Measurements from ENCODE around the gene CAV2.

The CAV2 gene

GRCh38 chr7:116539879-116540278, 40.3 kb downstream of the CAV2 start:
- Mint-ChIP-seq H3K4me1 (ENCODE audit: low read depth) (no peaks in the 10 kb centered on the region), H3K27me3 (ENCODE audit: low read depth) (peaks cover 9% of the 10 kb centered on the region), H3K4me3 (no peak overlapping the region), H3K9me3 (no peaks in the 10 kb centered on the region), H3K27ac (no peak overlapping the region), H3K36me3 (ENCODE audit: low read depth) (no peaks in the 10 kb centered on the region)
- no peak for DNase-seq (ENCODE audit: low spot score)

GRCh38 chr7:116540743-116541142, 41.2 kb downstream of the CAV2 start:
- no peaks in the 10 kb centered on the region for H3K9me3 Mint-ChIP-seq
- DNase-seq (ENCODE audit: low spot score) = no peak
- H3K4me3 Mint-ChIP-seq = no peak overlapping the region
- peaks cover 11% of the 10 kb centered on the region for H3K27me3 Mint-ChIP-seq (ENCODE audit: low read depth)
- no peak overlapping the region for H3K27ac Mint-ChIP-seq
- H3K36me3 Mint-ChIP-seq (ENCODE audit: low read depth) = no peaks in the 10 kb centered on the region
- H3K4me1 Mint-ChIP-seq (ENCODE audit: low read depth) = no peaks in the 10 kb centered on the region

GRCh38 chr7:116541951-116542350, 42.4 kb downstream of the CAV2 start:
- Mint-ChIP-seq H3K9me3 (no peaks in the 10 kb centered on the region), H3K27me3 (ENCODE audit: low read depth) (peaks cover 11% of the 10 kb centered on the region), H3K36me3 (ENCODE audit: low read depth) (no peaks in the 10 kb centered on the region), H3K27ac (no peak overlapping the region), H3K4me3 (no peak overlapping the region), H3K4me1 (ENCODE audit: low read depth) (no peaks in the 10 kb centered on the region)
- no peak for DNase-seq (ENCODE audit: low spot score)

DNA sequence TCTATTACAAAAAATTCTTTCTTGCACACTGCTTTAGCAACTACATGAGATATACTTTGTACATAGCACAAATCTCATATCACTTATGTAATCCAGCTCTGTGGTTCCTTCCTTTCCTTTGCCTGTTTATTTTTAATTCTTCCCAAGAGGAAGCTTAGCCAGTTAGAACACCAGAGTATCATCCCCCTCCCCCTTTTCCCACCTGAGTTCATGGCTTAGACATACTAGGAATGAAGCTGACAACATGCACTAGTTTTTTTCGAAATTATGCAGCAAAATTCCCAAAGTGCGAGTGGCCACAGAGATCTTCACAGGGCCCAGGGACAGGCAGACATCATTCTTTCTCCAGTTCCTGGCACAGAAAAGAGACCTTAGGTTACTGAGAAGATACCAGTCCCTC, 43.1 kb downstream of the CAV2 start:
- Mint-ChIP-seq H3K4me1 (ENCODE audit: low read depth) (no peaks in the 10 kb centered on the region), H3K9me3 (no peaks in the 10 kb centered on the region), H3K36me3 (ENCODE audit: low read depth) (no peaks in the 10 kb centered on the region), H3K4me3 (no peak overlapping the region), H3K27me3 (ENCODE audit: low read depth) (peaks cover 14% of the 10 kb centered on the region), H3K27ac (no peak overlapping the region)
- no peak for DNase-seq (ENCODE audit: low spot score)

GRCh38 chr7:116543664-116544063, 44.1 kb downstream of the CAV2 start:
- Mint-ChIP-seq H3K27ac (no peak overlapping the region), H3K4me3 (no peak overlapping the region), H3K27me3 (ENCODE audit: low read depth) (peaks cover 13% of the 10 kb centered on the region), H3K36me3 (ENCODE audit: low read depth) (no peaks in the 10 kb centered on the region), H3K9me3 (no peaks in the 10 kb centered on the region), H3K4me1 (ENCODE audit: low read depth) (no peaks in the 10 kb centered on the region)
- no peak for DNase-seq (ENCODE audit: low spot score)

DNA sequence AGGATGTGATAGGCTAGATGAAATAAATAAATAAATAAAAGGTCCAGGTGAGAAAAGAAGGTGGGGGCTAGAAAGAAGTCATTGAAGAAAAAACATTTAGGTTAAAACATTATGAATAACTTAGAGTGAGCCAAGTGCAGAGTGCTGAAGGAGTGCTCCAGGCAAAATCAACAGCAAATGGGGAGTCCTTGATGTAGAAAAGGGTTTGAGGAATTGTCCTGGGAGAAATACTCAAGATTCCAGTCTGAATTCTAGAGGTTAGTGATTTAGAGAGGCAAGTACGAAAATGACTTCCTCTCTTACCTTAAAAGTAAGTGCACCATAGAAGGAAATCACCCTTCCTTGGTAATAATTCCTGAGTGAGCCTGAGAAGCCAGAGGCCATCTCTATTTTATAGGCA, 44.9 kb downstream of the CAV2 start:
- peaks cover 11% of the 10 kb centered on the region for H3K27me3 Mint-ChIP-seq (ENCODE audit: low read depth)
- no peaks in the 10 kb centered on the region for H3K9me3 Mint-ChIP-seq
- no peak overlapping the region for H3K4me3 Mint-ChIP-seq

GRCh38 chr7:116545411-116545993, 46.0 kb downstream of the CAV2 start:
- Mint-ChIP-seq H3K27ac (no peak overlapping the region), H3K4me1 (ENCODE audit: low read depth) (no peaks in the 10 kb centered on the region), H3K27me3 (ENCODE audit: low read depth) (peaks cover 11% of the 10 kb centered on the region), H3K9me3 (no peaks in the 10 kb centered on the region), H3K36me3 (ENCODE audit: low read depth) (no peaks in the 10 kb centered on the region), H3K4me3 (no peak overlapping the region)
- no peak for DNase-seq (ENCODE audit: low spot score)

More for the DNA sequence above, 44.9 kb downstream of the CAV2 start:
- H3K4me1 Mint-ChIP-seq (ENCODE audit: low read depth) = no peaks in the 10 kb centered on the region
- H3K36me3 Mint-ChIP-seq (ENCODE audit: low read depth) = no peaks in the 10 kb centered on the region
- DNase-seq (ENCODE audit: low spot score) = no peak
- H3K27ac Mint-ChIP-seq = no peak overlapping the region

DNA sequence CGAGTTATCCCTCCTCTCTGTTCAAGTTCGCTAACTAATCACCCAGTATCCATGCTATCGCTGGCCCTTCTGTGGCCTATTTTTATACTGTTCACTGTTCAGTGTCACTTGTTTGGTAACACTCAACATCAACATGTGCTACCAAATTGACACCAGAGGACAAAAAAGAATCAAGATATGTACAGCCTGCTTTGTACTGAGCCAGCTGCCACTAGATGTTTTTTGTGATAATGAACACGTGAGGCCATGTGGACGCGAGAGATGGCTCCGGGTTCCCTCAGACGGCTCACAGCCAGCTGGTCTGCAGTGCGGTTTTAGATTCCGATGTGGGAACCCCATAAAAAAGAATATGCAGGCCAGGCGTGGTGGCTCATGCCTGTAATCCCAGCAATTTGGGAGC, 46.5 kb downstream of the CAV2 start:
- Mint-ChIP-seq H3K4me1 (ENCODE audit: low read depth) (no peaks in the 10 kb centered on the region), H3K4me3 (no peak overlapping the region), H3K27me3 (ENCODE audit: low read depth) (peaks cover 10% of the 10 kb centered on the region)

DNA sequence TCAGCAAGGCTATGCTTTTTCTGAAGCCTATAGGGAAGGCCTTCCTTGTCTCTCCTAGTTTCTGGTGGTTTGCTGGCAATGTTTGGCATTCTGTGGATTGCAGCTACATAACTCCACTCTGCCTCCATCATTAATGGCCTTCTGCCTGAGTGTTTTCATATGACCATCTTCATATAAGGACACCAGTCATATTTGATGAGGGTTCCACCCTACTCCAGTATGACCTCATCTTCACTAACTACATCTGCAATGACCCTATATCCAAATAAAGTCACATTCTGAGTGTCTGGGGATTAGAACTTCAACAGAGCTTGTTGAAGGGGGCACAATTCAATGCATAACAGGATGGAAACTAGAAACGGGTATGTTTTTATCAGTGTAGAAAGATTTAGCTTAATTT, 47.4 kb downstream of the CAV2 start:
- no peak for DNase-seq (ENCODE audit: low spot score)

More for the DNA sequence above, 46.5 kb downstream of the CAV2 start:
- no peaks in the 10 kb centered on the region for H3K9me3 Mint-ChIP-seq
- no peak overlapping the region for H3K27ac Mint-ChIP-seq
- DNase-seq (ENCODE audit: low spot score) = no peak
- H3K36me3 Mint-ChIP-seq (ENCODE audit: low read depth) = no peaks in the 10 kb centered on the region

GRCh38 chr7:116547347-116547746, 47.8 kb downstream of the CAV2 start:
- no peak for DNase-seq (ENCODE audit: low spot score)
- no peaks in the 10 kb centered on the region for H3K36me3 Mint-ChIP-seq (ENCODE audit: low read depth)
- H3K9me3 Mint-ChIP-seq = no peaks in the 10 kb centered on the region
- peaks cover 8% of the 10 kb centered on the region for H3K27me3 Mint-ChIP-seq (ENCODE audit: low read depth)
- no peaks in the 10 kb centered on the region for H3K4me1 Mint-ChIP-seq (ENCODE audit: low read depth)
- H3K27ac Mint-ChIP-seq = no peak overlapping the region
- no peak overlapping the region for H3K4me3 Mint-ChIP-seq

More for the DNA sequence above, 47.4 kb downstream of the CAV2 start:
- H3K27me3 Mint-ChIP-seq (ENCODE audit: low read depth) = peaks cover 8% of the 10 kb centered on the region
- no peaks in the 10 kb centered on the region for H3K4me1 Mint-ChIP-seq (ENCODE audit: low read depth)
- H3K9me3 Mint-ChIP-seq = no peaks in the 10 kb centered on the region
- no peak overlapping the region for H3K27ac Mint-ChIP-seq
- H3K36me3 Mint-ChIP-seq (ENCODE audit: low read depth) = no peaks in the 10 kb centered on the region
- H3K4me3 Mint-ChIP-seq = no peak overlapping the region

GRCh38 chr7:116548506-116548905, 49.0 kb downstream of the CAV2 start:
- Mint-ChIP-seq H3K9me3 (no peaks in the 10 kb centered on the region), H3K27me3 (ENCODE audit: low read depth) (peaks cover 9% of the 10 kb centered on the region), H3K4me3 (no peak overlapping the region), H3K36me3 (ENCODE audit: low read depth) (no peaks in the 10 kb centered on the region), H3K27ac (no peak overlapping the region), H3K4me1 (ENCODE audit: low read depth) (no peaks in the 10 kb centered on the region)
- DNase-seq (ENCODE audit: low spot score) = no peak

GRCh38 chr7:116549370-116549769, 49.8 kb downstream of the CAV2 start:
- H3K9me3 Mint-ChIP-seq = no peaks in the 10 kb centered on the region
- H3K4me1 Mint-ChIP-seq (ENCODE audit: low read depth) = no peaks in the 10 kb centered on the region
- no peaks in the 10 kb centered on the region for H3K36me3 Mint-ChIP-seq (ENCODE audit: low read depth)
- peaks cover 15% of the 10 kb centered on the region for H3K27me3 Mint-ChIP-seq (ENCODE audit: low read depth)
- DNase-seq (ENCODE audit: low spot score) = no peak
- H3K27ac Mint-ChIP-seq = no peak overlapping the region
- no peak overlapping the region for H3K4me3 Mint-ChIP-seq

DNA sequence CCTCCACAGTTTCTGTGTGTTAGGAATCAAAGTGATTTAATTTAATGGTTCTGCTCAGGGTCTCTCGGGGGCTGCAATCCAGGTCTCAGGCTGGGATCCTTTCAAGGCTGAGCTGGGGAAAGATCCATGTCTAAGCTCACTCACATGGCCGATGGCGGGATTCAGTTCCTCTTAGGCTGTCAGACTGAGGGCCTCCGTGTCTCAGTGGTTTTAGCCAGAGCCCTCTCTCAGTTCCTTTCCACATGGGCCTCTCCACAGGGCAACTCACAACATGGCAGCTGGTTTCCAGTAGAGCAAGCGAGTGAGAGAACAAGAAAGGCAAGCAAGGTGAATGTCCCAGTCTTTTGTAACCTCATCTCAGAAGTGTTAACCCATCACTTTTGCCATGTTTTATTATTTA, 52.2 kb downstream of the CAV2 start:
- Mint-ChIP-seq H3K36me3 (ENCODE audit: low read depth) (no peaks in the 10 kb centered on the region), H3K27ac (no peak overlapping the region), H3K27me3 (ENCODE audit: low read depth) (peaks cover 15% of the 10 kb centered on the region), H3K4me1 (ENCODE audit: low read depth) (no peaks in the 10 kb centered on the region), H3K4me3 (no peak overlapping the region), H3K9me3 (no peaks in the 10 kb centered on the region)
- no peak for DNase-seq (ENCODE audit: low spot score)

- peaks cover 14% of the 10 kb centered on the region for H3K27me3 Mint-ChIP-seq (ENCODE audit: low read depth)
- no peak overlapping the region for H3K27ac Mint-ChIP-seq
- no peaks in the 10 kb centered on the region for H3K4me1 Mint-ChIP-seq (ENCODE audit: low read depth)
- H3K9me3 Mint-ChIP-seq = no peaks in the 10 kb centered on the region
- DNase-seq (ENCODE audit: low spot score) = no peak
- H3K36me3 Mint-ChIP-seq (ENCODE audit: low read depth) = no peaks in the 10 kb centered on the region
- H3K4me3 Mint-ChIP-seq = no peak overlapping the region
These were observed 53.1 kb downstream of the CAV2 start for GRCh38 chr7:116552602-116553001.
